Tibial nerve (tissue), 4 donors: ENCODE results near the gene NKX6-2. TPM values are rescaled to one million over a fixed set of nuclear protein-coding genes. Genes with fewer than 3 reads are reported as not detected.
A peak's percentile ranks its signal among the peaks of the same experiment; 100 is the strongest.

Experiments
- DNase-seq, 2 donors: peaks; one replicate each; pipeline ENCODE4 v3.0.0-alpha.2; 2019; ENCODE audit warnings: low spot score in 2 of 2
- H3K27ac ChIP-seq, 4 donors: fragments of 200-600 bp; sonication (generic) in 3 of 4; one replicate each; pipeline ENCODE4 v1.5.1; 2017 to 2019; ENCODE audit warnings: mild to moderate bottlenecking in 1 of 4
- H3K27me3 ChIP-seq, 2 donors: fragments of 200-600 bp; sonication (generic) in 1 of 2; one replicate each; pipeline versions ENCODE4 v1.5.1 to v1.6.0; 2017 to 2019
- H3K36me3 ChIP-seq, 3 donors: fragments of 200-600 bp; sonication (generic); one replicate each; pipeline ENCODE4 v1.5.1; 2018 to 2019
- H3K4me1 ChIP-seq, 4 donors: fragments of 200-600 bp; sonication (generic) in 3 of 4; one replicate each; pipeline ENCODE4 v1.5.1; 2017 to 2019
- H3K4me3 ChIP-seq, 4 donors: fragments of 200-600 bp; sonication (generic) in 3 of 4; one replicate each; pipeline ENCODE4 v1.5.1; 2017 to 2019; ENCODE audit warnings: mild to moderate bottlenecking in 1 of 4, moderate library complexity in 1 of 4
- H3K9me3 ChIP-seq, 4 donors: fragments of 200-600 bp; sonication (generic) in 3 of 4; one replicate each; pipeline ENCODE4 v1.5.1; 2017 to 2019
- EP300 ChIP-seq, 2 donors: sonication (generic); formaldehyde crosslinking; IDR thresholded peaks; one replicate each; pipeline ENCODE4 v1.6.1; 2017; ENCODE audit warnings: antibody characterized with exemption in 2 of 2, mild to moderate bottlenecking in 1 of 2
- POLR2A ChIP-seq, 2 donors: fragments of 450-650 bp; IDR thresholded peaks; one replicate each; pipeline ENCODE4 v1.6.1; 2017; ENCODE audit warnings: antibody characterized with exemption in 2 of 2, mild to moderate bottlenecking in 2 of 2, moderate library complexity in 2 of 2
- WGBS, 2 donors: methylation state at CpG; one replicate each; pipeline ENCODE4 v1.1.5; 2018; 5-methylcytosine and 5-hydroxymethylcytosine counted together
- total RNA-seq, 4 donors: library from RNA; depleted of rRNA; stranded (reverse); fragments of >200 nt; gene quantifications; one replicate each; pipeline ENCODE4 v1.1.0, GENCODE V29; 2016
- TF ChIP-seq, protein P1 (sequence below), 5 experiments: fragments of 200-600 bp in 3 of 5; fragments of 450-650 bp in 2 of 5; sonication (generic) in 3 of 5; IDR thresholded peaks; one replicate each; pipeline ENCODE4 v1.5.1; 2016 to 2019; ENCODE audit warnings: antibody characterized with exemption in 5 of 5, mild to moderate bottlenecking in 3 of 5, moderate library complexity in 2 of 5

NKX6-2 gene
- total RNA-seq, 4 donors from 2014 or later, result 0.20 to 10.3 (median 2.5) TPM

DNA sequence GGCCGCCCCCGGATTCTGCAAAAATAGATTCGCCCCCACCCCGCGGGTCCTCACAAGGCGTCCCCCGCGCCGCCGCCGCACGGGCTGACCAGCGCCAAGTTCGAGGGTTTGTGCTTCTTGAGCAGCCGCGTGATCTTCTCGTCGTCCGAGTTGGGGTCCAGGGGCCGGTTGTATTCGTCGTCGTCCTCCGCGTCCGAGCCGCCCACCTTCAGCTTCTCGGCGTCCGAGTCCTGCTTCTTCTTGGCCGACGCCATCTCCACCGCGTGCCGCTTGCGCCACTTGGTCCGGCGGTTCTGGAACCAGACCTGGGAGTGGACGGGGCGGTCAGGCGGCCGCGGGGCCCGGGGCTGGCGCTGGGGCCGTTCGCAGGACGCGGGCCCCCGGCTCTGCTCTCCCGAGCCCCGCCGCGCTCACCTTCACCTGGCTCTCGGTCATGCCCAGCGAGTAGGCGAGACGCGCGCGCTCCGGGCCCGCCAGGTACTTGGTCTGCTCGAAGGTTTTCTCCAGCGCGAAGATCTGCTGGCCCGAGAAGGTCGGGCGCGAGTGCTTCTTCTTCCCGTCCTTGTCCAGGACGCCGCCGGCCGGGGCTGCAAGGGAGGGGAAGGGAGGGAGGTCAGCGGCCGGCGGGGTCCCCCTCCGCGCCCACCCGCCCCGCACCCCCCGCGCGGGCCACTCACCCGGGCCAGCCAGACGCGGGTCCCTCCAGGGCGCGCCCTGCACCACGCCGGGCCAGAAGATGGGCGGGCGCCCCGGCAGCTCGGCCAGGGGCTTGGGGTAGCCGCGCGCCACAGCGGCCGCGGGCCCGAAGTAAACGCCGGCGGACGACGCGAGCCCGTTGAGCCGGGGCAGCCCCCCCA lies 853 bp downstream of the NKX6-2 start:
- Histone ChIP-seq H3K36me3 (peaks cover 0 to 44% (median 9%) of the 10 kb centered on the region in 3 donors), H3K27me3 (peaks cover 6 to 62% of the 10 kb centered on the region in 2 donors), H3K9me3 (peaks cover 0 to 5% (median 0%) of the 10 kb centered on the region in 4 donors), H3K4me1 (peaks cover 0 to 45% (median 24%) of the 10 kb centered on the region in 4 donors), H3K27ac (no peak overlapping the region), H3K4me3 (peak overlapping the region in 3 of 4 donors; percentile 5 to 30 (median 12))
- TF ChIP-seq POLR2A (IDR thresholded peaks at IDR 0.05), result no peak
- TF ChIP-seq, protein P1, sequence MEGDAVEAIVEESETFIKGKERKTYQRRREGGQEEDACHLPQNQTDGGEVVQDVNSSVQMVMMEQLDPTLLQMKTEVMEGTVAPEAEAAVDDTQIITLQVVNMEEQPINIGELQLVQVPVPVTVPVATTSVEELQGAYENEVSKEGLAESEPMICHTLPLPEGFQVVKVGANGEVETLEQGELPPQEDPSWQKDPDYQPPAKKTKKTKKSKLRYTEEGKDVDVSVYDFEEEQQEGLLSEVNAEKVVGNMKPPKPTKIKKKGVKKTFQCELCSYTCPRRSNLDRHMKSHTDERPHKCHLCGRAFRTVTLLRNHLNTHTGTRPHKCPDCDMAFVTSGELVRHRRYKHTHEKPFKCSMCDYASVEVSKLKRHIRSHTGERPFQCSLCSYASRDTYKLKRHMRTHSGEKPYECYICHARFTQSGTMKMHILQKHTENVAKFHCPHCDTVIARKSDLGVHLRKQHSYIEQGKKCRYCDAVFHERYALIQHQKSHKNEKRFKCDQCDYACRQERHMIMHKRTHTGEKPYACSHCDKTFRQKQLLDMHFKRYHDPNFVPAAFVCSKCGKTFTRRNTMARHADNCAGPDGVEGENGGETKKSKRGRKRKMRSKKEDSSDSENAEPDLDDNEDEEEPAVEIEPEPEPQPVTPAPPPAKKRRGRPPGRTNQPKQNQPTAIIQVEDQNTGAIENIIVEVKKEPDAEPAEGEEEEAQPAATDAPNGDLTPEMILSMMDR (IDR thresholded peaks at IDR 0.05), result no peak
- no peak for TF ChIP-seq EP300 (IDR thresholded peaks at IDR 0.05)
- no peak for DNase-seq
- WGBS, 2 donors, result 7 to 10% methylated on average over 47 to 52 of the region's 111 CpGs

DNA sequence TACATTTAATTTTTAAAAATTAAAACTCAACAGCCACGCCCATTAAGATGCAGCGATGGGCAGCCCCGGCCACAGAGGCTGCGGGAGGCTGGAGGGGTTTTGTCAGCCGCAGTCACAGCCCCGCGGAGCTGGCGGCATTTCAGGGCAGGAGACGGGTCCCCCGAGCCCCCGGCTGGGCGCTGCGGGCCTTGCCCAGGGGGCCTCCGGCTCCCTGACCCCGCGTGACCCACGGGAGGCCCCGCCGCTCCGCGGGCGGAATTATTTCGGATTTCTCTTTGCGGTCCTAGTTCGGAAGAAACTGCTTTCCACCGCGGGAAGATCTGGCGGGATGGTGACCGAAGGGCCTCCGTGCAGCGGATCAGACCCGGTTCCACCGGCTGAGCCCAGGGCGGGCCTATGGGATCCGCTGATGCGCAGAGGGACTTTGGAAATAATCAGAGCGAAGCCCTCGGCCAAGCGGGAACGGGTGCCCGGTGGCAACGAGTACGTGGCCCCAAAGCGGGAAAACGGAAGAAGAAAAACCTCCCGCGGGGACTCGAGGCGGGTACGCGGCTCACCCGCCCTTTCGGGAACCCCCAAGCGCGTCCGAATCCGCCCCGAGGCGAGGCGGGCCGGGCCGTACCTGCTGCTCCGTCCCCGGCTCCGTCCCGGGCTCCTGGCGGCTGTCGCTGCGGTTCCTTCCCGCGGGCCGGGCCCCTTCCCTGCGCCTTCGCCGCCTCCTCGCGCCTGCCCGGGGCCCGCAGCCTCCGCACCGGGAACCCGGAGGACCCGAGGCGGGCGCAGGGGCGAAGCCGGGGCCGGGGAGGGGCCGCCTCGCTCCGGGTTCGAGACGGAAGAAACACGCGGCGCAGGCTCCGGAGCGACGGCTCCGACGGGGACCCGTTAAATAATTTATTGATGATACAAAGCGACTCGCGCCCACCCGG lies 1.7 kb downstream of the NKX6-2 start:
- TF ChIP-seq, protein P1 (IDR thresholded peaks at IDR 0.05), result no peak
- TF ChIP-seq EP300 (IDR thresholded peaks at IDR 0.05) (no peak), POLR2A (IDR thresholded peaks at IDR 0.05) (no peak)
- no peak overlapping the region for H3K27ac ChIP-seq
- no peak for DNase-seq
- H3K4me3 ChIP-seq, result no peak overlapping the region
- peaks cover 6 to 53% of the 10 kb centered on the region in 2 donors for H3K27me3 ChIP-seq
- 29% methylated on average over 55 to 106 of the region's 106 CpGs for WGBS, 2 donors
- H3K4me1 ChIP-seq, result peaks cover 0 to 45% (median 24%) of the 10 kb centered on the region in 4 donors
- peaks cover 0 to 5% (median 0%) of the 10 kb centered on the region in 4 donors for H3K9me3 ChIP-seq
- peaks cover 0 to 52% (median 9%) of the 10 kb centered on the region in 3 donors for H3K36me3 ChIP-seq

DNA sequence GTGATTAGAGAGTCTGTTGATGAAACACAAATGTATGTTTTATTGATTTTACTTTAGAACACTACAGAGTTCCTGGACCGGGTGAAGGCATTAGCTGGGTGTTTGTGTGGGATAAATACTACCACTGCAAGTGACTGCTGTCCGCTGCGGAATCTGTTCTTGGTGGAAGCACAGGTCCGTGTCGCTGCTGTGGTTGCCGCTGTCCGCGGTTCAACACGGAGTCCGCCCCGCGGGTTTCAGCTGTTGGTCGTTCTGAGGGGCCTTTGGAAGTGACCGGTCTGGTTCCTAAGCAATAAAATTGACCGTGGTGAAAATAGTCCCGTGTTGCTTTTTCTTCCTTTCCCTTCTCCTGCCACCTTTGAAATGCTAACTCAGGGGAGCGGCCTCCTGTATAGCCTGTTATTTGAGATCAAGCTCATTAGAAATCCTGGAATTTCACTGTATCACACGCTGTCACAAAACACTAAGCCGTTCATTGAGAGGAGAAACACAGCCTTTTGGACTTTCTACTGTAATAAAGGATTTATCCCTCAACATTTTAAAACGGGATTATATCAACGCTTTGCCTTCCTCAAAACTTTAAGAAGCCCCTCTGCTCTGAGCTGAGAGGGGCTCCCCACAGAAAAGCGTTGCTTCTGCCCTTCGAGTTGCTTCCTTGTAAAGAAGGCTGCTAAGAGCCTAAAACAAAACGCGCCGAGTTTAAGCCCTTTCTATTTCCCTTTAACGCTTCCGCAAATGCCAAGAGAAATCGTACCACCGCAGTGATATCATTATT lies 2.6 kb downstream of the NKX6-2 start:
- no peak overlapping the region for H3K27ac ChIP-seq
- no peak overlapping the region for H3K4me3 ChIP-seq
- TF ChIP-seq EP300 (IDR thresholded peaks at IDR 0.05) (no peak), POLR2A (IDR thresholded peaks at IDR 0.05) (no peak)
- TF ChIP-seq, protein P1 (IDR thresholded peaks at IDR 0.05), result no peak
- no peak for DNase-seq
- H3K9me3 ChIP-seq, result peaks cover 0 to 5% (median 0%) of the 10 kb centered on the region in 4 donors
- H3K4me1 ChIP-seq, result peaks cover 0 to 40% (median 20%) of the 10 kb centered on the region in 4 donors
- peaks cover 6 to 44% of the 10 kb centered on the region in 2 donors for H3K27me3 ChIP-seq
- H3K36me3 ChIP-seq, result peaks cover 0 to 61% (median 9%) of the 10 kb centered on the region in 3 donors
- 88 to 91% methylated on average over 30 of the region's 30 CpGs for WGBS, 2 donors

DNA sequence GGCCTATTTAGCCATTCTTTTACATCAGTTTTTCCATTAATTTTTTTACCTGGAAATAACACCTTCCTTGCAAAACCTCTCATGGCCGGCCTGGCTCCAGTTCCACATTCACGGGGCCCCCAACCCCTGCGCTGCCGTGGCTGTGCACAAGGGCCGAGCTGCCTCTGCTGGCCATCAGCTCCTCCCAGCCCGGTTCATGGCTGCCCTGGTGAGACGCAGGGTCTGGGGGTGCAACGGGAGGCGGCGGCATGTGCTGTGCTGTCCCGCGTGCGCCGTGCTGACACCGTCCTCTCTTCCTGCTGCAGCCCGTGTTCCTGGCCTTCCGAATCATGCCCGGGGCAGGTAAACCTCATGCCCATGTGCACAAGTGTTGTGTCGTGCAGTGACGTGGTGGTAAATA lies 4.4 kb downstream of the NKX6-2 start:
- H3K4me3 ChIP-seq, result no peak overlapping the region
- DNase-seq, result no peak
- H3K9me3 ChIP-seq, result peaks cover 0 to 5% (median 0%) of the 10 kb centered on the region in 4 donors
- no peak overlapping the region for H3K27ac ChIP-seq
- peaks cover 0 to 22% (median 4%) of the 10 kb centered on the region in 4 donors for H3K4me1 ChIP-seq
- 97 to 98% methylated on average over 19 of the region's 20 CpGs for WGBS, 2 donors
- peaks cover 0 to 26% of the 10 kb centered on the region in 2 donors for H3K27me3 ChIP-seq
- H3K36me3 ChIP-seq, result peaks cover 0 to 77% (median 9%) of the 10 kb centered on the region in 3 donors
- TF ChIP-seq EP300 (IDR thresholded peaks at IDR 0.05) (no peak), POLR2A (IDR thresholded peaks at IDR 0.05) (no peak)
- TF ChIP-seq, protein P1 (IDR thresholded peaks at IDR 0.05), result no peak
